G401.6 (cell line): ENCODE measurements around the gene KIF26B.
"Not testable (repeated sequence)": the region's sequence is repeated elsewhere in the genome, so short reads cannot be mapped to it uniquely, and the experiment has no call there.

ENCODE experiments used
- FAIRE-seq: peaks from 2 replicates; lab custom pipeline; 2012; peaks lifted over from hg19 to GRCh38; lab: Jason Lieb, UNC

Gene KIF26B

GRCh38 chr1:245356891-245357585, 202.3 kb downstream of the KIF26B start:
- FAIRE-seq: no peak

DNA sequence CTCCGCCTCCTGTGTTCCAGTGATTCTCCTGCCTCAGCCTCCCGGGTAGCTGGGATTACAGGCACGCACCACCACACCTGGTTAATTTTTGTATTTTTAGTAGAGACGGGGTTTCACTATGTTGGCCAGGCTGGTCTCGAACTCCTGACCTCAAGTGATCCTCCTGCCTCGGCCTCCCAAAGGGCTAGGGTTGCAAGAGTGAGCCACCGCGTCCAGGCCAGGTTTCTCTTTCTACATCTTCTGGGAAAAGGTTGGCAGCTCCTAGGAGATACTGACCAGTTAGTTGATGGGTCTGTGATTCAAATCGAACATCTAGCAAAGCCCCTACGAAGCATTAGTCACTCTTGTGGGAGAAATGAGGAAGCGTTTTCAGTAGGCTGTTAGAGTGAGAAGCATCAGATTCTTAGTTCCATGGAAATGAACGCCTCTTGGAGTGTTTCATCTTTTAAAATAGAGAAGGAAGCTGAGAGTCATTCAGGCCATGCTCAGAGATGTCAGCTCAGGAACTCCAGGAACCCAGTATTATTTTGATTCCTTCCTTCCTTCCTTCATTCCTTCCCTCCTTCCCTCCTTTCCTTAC, 204.4 kb downstream of the KIF26B start:
- not testable (repeated sequence) for FAIRE-seq

GRCh38 chr1:245361065-245361464, 206.3 kb downstream of the KIF26B start:
- no peak for FAIRE-seq

- no peak for FAIRE-seq
These were observed 207.2 kb downstream of the KIF26B start for GRCh38 chr1:245361951-245362350.

GRCh38 chr1:245363461-245364200, 208.8 kb downstream of the KIF26B start:
- no peak for FAIRE-seq

DNA sequence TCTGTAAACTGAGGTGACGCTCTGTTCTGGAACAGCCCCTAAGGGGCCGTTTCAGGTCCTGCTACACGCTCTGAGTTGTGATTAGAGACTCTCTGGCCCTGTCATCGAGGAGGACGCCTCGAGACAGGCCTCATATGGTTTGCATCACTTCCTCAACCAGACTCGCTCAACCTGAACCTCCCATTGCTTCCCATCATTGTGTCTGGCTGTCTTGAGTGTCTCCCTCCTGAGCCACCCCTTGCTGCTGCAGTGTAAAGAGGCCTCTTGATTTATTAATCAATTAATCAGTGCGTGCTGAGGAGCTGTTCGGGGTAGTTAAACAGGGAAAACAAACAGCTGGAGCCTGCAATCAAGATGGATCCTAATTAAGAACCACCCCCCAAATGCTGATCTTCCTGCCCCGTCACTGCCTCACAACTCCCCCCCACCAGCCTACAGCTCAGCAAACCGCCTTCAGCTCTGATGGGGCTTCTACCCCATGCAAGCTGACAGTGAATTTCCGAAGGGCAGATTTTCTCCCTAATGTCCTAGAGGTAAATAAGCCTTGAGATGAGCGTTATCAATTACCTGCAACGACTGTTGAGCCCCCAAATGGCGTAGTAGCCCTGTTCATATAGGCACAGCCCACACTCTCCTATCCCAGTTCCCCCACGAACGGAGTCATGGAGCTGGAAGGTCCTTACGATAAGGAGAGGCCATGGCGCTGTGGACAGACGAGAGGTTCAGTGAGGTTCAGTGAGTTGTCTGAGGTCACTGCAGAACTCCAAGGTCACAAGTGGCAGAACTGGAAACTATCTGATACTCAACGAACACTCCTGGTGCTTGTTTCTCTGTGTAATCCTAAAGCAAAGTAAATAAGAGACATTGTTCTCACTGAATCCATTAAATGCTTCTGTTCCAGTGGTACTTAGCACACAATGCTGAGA, 210.6 kb downstream of the KIF26B start:
- FAIRE-seq: no peak

DNA sequence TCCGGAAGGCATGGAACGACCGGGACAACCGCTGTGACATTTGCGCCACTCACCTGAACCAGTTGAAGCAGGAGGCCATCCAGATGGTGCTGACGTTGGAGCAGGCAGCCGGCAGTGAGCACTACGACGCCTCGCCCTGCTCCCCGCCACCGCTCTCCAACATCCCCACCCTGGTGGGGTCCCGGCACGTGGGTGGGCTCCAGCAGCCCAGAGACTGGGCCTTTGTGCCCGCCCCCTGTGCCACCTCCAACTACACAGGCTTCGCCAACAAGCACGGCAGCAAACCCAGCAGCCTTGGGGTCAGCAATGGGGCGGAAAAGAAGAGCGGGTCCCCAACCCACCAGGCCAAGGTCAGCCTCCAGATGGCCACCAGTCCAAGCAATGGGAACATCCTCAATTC, 212.1 kb downstream of the KIF26B start:
- no peak for FAIRE-seq

GRCh38 chr1:245370175-245370825, 215.5 kb downstream of the KIF26B start:
- no peak for FAIRE-seq

- FAIRE-seq: no peak
These were observed 216.3 kb downstream of the KIF26B start for GRCh38 chr1:245370905-245371581.

GRCh38 chr1:245373131-245373530, 218.3 kb downstream of the KIF26B start:
- FAIRE-seq: no peak

DNA sequence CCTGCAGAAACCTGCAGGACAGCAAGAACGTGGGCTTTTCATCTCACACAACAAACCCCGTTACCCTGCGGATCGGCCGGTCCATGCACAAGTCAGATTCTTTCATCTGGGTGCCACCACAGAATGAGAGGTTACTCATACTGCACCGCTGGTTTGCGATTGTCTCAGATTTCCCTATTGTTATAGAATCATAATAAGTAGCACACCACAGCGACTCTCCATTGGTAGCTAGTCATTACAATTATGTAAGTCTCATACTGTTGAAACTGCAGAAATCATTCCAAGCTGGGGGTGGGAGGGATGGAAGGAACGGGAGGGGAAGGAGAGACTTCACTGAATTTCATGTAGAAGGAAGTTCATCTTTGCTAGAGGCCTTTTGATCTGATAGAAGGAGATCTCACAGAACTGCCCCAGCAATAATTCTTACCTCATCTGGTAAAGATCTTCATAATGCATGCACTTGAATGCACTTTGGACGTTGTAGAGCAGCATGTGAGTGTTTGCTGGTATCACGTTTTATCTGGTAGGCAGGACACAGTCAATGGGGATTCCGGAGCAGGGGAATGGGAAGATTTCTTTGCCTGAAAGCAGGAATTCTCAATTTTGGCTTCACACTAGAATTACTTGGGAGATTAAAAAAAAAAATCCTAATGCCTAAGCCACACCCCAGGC, 221.1 kb downstream of the KIF26B start:
- FAIRE-seq: no peak

- no peak for FAIRE-seq
These were observed 223.1 kb downstream of the KIF26B start for GRCh38 chr1:245377854-245378253.

DNA sequence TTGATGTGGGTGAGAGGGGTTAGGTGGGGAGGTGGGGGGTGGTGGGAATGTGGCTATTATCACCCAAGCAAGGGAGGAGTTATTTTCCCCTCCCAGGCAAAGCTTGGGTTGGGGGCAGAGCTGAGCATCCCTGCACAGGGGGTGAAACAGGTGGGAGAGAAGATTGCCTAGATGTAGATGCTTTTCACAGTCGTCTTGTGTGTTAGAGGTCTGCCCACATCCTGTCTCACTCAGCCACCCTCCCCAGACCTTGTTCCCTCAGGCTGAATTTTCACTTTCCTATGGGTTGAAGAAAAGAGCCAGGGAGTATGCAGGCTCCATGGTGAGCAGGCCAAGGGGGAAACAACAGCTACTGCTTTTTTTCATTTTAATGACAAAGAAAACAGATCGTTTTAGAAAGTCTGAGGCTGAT, 223.5 kb downstream of the KIF26B start:
- no peak for FAIRE-seq

GRCh38 chr1:245378745-245379144, 224.0 kb downstream of the KIF26B start:
- no peak for FAIRE-seq

- no peak for FAIRE-seq
These were observed 226.2 kb downstream of the KIF26B start for GRCh38 chr1:245380790-245381535.

- no peak for FAIRE-seq
These were observed 228.2 kb downstream of the KIF26B start for GRCh38 chr1:245382981-245383380.

DNA sequence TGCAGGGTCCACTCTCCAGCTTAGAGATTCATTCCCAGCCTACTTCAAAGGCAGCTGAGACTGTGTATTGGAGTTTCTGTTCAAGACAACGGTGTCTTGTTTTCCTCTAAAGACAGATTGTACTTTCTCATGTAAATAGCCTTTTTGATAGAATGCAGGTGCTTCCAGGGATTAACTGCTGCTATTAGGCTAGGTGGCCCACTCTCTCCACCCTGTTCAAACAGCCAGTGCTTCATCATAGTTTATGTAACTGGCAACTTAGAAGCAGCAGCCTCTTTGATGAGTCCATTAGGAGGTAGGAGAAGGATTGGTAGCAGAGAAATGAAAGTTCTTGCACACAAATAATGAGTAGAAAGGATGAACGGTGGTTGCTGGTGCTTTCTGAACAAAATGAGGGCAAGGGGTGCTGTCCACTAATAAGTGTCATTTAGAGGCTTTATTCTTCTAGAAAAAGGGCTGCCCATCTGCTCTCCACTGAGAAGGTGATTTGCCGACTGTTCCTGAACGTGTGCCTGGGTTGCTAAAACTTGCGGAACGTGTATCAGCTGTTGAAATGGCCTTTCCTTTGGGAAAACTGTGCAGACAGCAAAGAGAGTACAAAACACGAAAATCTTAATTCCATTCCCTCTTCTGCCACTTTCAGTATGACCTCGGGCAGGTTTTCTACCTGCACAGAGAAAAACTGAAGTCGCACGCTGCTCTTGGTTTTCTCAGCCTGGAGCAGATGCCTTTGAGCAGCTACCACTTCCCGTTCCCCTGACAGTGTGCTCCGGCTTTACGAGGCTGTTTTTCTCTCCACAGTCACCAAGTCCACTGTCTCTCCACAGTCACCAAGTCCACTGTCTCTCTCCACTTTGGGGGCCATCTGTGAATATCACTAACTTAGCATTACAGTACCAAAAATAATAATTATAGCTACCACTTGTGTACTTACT, 228.9 kb downstream of the KIF26B start:
- FAIRE-seq: no peak

- FAIRE-seq: no peak
These were observed 231.6 kb downstream of the KIF26B start for GRCh38 chr1:245386297-245386971.
